HG03460 (cell line): ENCODE measurements around the gene ABO.
"Not testable (repeated sequence)": the region's sequence is repeated elsewhere in the genome, so short reads cannot be mapped to it uniquely, and the experiment has no call there.

Experiments
- ATAC-seq: cut with Tn5 transposase; IDR thresholded peaks from one replicate; pipeline ENCODE4 v1.9.1; 2021; ENCODE audit not compliant: unreplicated experiment

The ABO gene

GRCh38 chr9:133275105-133276000, at the start of gene ABO:
Gene ABO, minus strand, starts transcription at chr9:133275201.
- ATAC-seq: no peak

GRCh38 chr9:133323991-133324703, 49.1 kb upstream of the ABO start:
- ATAC-seq: no peak

GRCh38 chr9:133323211-133323610, 48.2 kb upstream of the ABO start:
- ATAC-seq: no peak

- no peak for ATAC-seq
These were observed 47.7 kb upstream of the ABO start for GRCh38 chr9:133322701-133323100.

GRCh38 chr9:133321411-133321935, 46.5 kb upstream of the ABO start:
- ATAC-seq: no peak

GRCh38 chr9:133320421-133320881, 45.5 kb upstream of the ABO start:
- no peak for ATAC-seq

- not testable (repeated sequence) for ATAC-seq
These were observed 42.5 kb upstream of the ABO start for GRCh38 chr9:133317551-133317950.

- ATAC-seq: no peak
These were observed 41.0 kb upstream of the ABO start for GRCh38 chr9:133315997-133316396.

- ATAC-seq: no peak
These were observed 34.6 kb upstream of the ABO start for GRCh38 chr9:133309608-133310007.

- ATAC-seq: no peak
These were observed 32.3 kb upstream of the ABO start for GRCh38 chr9:133307301-133307700.

- no peak for ATAC-seq
These were observed 31.5 kb upstream of the ABO start for GRCh38 chr9:133306242-133307204.

GRCh38 chr9:133305731-133306130, 30.7 kb upstream of the ABO start:
- ATAC-seq: no peak

GRCh38 chr9:133304477-133305377, 29.7 kb upstream of the ABO start:
- ATAC-seq: no peak

GRCh38 chr9:133304158-133304470, 29.1 kb upstream of the ABO start:
- ATAC-seq: no peak

- ATAC-seq: no peak
These were observed 28.5 kb upstream of the ABO start for GRCh38 chr9:133303266-133304157.

GRCh38 chr9:133301253-133302230, 26.5 kb upstream of the ABO start:
- no peak for ATAC-seq

- not testable (repeated sequence) for ATAC-seq
These were observed 25.0 kb upstream of the ABO start for GRCh38 chr9:133299996-133300395.

- no peak for ATAC-seq
These were observed 19.3 kb upstream of the ABO start for GRCh38 chr9:133294257-133294656.
